GM21576 (cell line): Measurements from ENCODE around the gene MCF2L.

Source experiments
- ATAC-seq: cut with Tn5 transposase; IDR thresholded peaks from one replicate; pipeline ENCODE4 v1.9.1; 2021; ENCODE audit warnings: mild to moderate bottlenecking, moderate library complexity; ENCODE audit not compliant: unreplicated experiment

MCF2L gene

DNA sequence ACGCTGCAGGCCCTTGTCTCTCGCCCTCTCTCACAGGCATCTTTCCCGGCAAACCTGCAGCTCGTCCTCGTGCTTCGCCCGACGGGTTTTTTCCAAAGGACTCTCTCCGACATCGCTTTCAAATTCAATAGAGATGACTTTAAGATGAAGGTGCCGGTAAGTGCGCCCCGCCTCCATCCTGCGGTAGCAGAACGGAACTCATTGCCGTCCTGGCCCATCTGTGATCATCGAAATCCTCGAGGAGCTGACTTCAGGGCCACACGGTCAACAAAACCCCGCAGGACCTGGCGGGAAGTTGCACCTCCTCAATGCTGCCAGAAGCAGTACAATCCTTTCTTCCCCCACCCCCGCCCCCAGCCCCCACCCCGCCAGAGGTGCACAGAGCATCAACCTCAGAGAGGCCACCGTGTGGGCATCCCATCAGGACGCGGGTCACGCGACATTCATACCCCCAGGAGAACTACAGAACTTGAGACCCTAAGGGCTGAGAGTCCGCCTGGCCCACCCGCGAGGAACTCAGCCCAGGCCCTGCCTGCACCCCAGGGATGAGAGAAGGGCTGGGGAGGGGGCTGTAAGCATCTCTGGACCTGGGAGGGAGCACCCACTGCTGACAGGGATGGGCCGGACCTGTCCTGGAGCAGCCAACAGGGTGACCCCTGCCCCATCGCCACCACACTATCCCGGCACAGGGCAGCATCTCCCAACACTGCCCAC, 91.7 kb downstream of the MCF2L start:
- no peak for ATAC-seq

DNA sequence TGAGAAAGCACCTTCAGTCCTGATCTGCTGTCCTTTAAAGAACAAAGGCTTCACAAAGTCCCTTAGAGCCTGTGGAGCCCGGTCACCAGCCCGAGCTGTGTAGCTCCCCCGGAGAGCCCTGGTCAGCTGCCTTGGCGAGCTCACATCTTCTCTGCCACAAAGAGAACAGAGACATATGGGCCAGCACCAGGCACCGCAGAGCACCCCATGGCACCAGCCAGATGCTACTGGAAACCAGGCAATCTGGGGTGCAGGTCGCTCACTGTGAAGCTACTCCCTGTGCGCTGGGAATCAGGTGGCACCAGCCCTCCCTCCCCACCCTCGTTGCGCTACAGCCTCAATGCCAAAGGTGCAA, 92.2 kb downstream of the MCF2L start:
- ATAC-seq = no peak

DNA sequence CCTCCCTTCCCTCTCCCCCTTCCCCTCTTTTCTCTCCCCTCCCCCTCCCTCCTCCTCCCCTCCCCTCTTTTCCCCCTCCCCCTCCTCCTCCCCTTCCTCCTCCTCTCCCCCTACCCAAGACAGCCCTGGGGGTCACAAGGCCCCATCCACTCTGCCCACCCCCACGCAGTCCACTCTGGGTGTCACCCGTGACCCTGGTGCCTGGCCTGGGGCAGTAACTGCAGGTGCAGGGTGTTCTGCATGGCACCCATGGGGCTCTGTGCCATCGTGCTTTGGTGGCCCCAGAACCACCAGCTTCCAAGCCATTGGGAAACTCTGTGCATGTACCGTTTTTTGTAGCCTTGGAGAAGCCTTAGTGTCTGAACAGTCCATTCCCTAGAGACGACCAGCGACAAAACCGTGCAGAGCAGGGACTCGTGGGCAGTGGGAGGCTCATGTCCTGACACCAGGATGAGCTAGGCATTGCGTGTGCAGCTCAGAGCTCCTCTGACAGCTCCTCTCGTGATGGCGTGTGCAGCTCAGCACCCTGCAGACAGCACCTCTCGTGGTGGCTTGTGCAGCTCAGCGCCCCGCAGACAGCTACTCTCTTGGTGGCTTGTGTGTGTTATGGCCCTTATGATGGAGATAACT, 92.9 kb downstream of the MCF2L start:
- ATAC-seq = no peak

DNA sequence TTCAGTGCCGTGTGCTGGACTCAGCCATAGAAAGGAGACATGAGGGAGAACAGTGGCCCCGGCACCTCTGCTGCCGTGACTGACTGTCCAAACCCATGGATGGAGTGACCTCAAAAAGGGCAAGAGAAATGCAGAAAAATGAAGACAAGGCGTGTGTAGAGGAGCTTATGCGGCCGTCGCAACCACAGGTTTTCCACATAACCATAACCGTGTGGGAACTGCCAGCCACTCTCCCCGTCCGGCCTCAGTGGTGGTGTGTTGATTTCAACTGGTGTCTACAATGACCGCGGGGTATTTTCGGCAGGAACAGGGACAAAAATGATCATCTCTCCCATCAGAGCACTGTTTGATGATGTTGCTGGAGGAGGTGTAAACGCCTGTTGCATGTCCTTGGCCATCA, 93.7 kb downstream of the MCF2L start:
- no peak for ATAC-seq

DNA sequence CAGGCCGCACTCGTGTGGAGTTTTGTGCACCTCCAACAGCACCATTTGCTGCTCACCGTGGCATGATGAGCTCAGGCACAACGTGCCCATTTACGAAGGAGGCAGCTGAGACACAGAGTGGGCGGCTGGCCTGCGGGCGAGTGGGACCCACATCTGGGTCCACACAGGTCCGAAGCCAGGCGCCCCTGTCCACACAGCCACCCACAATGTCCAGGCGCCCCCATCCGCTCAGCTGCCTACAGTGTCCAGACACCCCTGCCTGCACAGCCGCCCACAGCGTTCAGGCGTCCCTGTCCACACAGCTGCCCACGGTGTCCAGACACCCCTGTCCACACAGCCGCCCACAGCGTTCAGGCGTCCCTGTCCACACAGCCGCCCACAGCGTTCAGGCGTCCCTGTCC, 94.1 kb downstream of the MCF2L start:
- no peak for ATAC-seq

DNA sequence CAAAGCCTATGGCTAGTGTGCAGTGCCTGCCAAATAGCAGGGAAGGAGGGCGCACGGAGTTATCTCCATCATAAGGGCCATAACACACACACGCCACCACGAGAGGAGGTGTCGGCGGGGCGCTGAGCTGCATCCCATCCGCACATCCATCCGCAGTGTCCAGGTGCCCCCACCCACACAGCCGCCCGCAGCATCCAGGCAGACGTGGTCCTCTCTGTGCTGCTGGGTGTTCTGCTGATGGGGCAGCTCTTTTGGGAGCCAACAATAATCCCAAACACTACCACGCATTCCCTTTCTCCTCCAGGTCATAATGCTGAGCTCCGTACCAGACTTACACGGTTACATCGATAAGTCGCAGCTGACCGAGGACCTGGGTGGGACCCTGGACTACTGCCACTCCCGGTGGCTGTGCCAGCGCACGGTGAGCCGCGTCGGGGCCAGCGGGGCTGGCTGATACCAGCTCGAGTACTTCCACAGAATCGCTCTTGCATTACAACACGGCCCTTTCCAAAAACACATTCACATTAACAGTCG, 95.1 kb downstream of the MCF2L start:
- ATAC-seq = no peak

DNA sequence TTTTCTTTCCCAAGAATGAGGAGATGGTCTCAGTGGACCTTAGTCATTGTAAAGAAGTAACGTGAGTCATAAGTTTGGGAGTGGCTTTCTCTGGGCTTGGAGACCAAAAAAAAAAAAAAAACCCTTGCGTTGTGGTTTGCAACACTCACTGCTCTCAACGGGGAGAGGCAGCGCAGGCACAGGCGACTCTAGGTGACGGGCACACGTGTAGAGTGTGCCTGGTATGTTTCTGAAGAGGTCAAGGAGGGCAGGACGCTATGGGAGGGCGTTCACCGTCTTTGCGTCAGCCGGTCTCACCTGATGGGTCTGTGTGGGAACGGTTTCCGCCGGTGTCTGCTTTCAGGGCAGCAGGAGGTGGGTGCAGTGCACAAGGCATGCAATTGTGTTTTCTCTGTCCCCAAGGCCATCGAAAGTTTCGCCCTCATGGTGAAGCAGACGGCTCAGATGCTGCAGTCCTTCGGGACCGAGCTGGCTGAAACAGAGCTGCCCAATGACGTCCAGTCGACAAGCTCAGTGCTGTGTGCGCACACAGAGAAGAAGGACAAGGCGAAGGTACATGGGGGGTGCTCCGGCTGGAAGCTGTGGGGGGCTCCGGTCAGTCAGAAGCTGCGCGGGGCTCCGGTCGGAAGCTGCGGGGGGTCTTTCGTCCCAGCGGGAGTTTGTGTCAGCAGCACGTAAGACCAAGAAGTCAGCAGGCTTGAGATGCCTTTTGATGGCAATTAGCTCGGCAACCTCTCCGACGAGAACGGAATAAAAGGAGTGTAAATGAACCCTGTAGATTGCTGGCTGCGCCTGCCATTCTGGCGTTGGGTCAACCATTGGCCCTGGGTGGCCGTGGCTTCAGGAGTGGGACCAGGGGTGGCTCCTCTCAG, 95.8 kb downstream of the MCF2L start:
- no peak for ATAC-seq

DNA sequence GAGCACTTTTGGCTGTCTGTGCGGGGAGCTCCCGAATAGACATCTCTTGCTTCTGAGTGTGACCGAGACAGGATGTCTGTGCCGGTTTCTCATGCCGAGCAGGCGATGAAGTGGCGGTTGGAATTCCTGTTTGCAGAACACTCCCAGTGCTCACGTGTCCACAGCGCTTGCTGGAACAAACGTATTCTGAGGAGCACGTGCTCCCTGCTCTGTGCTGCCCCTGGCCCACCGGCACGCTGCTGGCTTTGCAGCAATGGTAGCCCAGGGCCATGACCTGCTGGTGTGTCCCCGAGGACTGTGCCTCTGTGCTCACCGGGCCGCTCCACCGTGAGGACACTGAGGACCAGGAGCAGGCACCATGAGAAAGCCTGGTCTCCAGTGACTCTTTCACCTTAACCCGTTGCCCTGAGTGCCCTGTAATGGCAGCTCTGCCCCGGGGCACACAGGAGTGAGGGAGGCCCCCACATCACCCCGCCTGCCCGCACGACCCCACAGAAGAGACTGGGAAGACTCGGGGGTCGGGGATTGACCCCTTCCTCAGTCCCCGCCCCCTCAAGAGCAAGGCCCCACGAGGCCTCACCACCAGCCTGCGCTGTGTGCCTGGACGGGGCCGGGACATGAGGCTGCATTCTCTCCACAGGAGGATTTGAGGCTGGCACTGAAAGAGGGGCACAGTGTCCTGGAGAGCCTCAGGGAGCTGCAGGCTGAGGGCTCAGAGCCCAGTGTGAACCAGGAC, 96.6 kb downstream of the MCF2L start:
- ATAC-seq = no peak

DNA sequence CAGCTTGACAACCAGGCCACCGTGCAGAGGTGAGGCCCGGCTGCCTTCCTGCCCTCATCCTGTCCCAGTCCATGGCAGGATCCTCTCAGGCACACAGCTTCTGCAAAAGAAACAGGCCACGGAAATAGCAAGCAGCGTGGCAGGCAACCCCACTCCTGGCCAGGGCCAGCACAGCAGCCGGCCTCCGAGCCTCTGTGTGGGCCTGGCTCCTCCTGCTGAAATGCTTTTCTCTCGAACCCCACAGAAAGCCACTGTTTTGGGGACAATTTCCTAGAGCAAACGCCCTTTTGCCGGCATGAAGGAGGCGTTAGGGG, 97.1 kb downstream of the MCF2L start:
- ATAC-seq = no peak

DNA sequence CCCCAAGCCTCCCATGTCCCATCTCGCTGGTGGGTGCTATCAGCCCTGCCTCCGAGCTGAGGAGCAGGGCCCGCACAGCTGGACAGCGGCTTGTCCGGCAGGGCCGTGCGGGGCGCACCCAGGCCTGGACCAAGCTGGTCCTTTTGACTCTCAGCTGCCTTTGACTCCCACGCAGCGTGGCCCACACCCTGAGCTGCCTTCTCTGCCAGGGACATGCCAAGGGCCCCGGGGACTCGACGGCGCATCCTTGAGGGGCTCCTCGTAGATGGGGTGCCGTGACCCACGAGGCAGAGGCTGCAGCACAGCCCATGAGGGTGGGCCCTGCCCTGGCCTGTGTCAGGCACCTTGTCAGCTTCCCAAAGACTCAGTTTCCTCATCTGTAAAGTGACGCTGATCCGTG, 97.7 kb downstream of the MCF2L start:
- no peak for ATAC-seq

DNA sequence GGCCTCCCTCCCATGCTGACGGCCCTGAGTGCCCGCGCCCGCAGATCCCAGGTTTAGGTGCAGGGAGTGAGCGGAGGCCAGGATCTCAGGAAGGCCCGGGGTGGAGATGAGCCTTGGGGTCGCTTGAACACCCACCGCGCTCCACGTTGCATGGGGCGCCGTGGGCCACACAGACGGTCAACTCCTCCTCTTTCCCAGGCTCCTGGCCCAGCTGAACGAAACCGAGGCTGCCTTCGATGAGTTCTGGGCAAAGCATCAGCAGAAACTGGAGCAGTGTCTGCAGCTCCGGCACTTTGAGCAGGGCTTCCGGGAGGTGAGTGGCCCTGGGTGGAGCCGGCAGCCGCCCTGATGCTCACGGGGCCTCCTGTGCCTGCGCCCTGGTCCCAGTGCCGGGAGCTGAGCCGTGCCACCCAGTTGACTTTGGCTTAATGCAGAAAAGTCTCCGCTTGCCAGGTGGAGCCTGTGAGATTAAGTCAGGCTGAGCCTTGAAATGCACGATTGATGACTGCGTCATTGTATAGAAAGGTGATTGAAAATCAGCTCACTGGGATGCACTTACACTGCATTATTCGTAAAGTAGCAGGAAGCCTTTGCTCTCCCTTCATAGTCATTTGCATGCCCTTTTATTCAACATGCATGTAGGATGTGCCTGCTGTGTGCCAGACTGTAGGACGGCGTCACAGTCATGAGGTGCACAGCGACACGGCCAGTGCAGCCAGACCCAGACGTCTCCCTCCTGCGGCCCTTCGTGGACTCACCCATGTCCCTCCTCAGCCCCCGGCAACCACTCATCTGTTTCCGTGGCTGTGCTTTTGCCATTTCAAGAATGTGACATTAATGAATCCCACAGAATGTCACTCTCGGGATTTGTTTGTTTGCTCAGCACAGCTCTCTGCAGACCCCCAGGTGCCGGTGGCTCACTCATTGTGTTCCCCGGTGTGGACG, 101.1 kb downstream of the MCF2L start:
- ATAC-seq = no peak

DNA sequence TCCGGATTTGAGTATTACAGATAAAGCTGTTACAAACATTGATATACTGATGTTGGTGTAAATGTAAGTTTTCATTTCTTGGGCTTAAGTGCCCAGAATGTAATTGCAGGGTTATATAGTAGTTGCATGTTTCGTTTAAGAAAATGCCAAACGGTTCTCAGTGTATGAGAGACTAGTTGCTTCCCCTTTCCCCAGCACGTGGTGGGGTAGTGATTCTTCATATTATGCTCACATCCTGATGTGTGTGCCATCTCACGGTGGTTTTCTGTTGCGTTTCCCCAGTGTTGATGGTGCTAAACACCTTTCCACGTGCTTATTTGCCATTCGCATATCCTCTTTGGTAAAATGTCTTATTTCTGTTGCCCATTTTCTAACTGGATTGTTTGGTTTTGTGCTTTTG, 101.8 kb downstream of the MCF2L start:
- no peak for ATAC-seq

DNA sequence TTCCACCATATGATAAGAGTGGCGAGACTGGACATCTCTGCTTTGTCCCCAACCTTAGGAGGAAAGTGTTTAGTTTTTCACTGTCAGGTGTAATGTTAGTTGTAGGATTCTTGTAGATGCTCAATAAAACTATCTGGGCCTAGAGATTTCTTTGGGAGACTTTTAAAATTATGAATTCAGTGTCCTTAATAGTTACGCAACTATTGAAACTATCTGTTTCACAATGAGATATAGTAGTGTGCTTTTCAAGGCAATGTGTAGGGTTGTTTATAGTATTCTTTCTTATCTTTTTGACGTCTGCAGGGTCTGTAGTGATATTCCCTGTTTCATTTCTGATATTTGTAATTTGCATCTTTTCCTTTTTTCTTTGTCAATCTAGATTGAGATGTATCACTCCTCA, 103.4 kb downstream of the MCF2L start:
- ATAC-seq = no peak

DNA sequence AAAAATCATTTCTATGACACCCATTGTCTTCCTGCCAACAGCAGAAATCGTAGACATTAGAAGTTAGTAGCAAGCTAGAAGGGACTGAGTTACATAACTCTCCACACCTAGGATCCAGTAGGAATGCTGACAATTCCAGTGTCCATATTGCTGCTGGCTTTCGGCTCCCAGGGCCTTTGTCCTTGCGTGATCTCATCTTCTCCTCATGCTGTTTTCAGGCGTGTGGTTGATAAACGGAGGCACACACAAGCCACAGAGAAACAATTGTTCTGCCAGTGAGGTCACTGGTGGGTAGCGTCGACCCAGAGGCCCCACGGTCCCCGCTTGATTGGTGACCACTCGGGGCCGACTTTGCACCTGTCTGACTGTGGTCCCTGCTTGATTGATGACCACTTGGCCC, 104.9 kb downstream of the MCF2L start:
- no peak for ATAC-seq

DNA sequence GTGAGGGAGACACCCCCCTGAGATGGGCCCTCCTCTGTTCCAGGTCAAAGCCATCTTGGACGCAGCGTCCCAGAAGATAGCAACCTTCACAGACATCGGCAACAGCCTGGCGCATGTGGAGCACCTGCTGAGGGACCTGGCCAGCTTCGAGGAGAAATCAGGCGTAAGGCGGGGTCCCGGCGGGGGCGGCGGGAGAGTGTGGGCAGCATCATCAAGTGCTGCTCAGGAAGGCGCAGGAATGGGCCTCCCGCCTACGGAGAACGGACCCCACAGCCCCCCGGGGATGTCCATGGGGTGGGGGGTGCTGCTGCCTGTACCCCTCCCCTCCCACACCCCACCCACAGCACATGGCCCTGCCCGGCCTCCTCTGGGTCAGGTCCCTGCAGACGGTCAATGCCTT, 105.4 kb downstream of the MCF2L start:
- ATAC-seq = no peak

DNA sequence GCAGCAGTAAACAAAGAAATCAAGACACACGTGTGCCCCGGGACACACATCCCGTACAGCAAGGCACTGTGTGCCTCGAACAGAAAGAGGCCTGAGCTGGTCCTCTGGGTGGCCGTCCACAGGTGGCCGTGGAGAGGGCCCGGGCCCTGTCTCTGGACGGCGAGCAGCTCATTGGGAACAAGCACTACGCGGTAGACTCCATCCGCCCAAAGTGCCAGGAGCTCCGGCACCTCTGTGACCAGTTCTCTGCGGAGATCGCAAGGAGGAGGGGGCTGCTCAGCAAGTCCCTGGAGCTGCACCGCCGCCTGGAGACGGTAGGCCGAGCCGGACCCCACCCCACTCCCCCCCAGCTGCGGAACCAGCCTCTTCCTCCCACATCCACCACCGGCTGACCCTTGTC, 105.9 kb downstream of the MCF2L start:
- ATAC-seq = no peak

DNA sequence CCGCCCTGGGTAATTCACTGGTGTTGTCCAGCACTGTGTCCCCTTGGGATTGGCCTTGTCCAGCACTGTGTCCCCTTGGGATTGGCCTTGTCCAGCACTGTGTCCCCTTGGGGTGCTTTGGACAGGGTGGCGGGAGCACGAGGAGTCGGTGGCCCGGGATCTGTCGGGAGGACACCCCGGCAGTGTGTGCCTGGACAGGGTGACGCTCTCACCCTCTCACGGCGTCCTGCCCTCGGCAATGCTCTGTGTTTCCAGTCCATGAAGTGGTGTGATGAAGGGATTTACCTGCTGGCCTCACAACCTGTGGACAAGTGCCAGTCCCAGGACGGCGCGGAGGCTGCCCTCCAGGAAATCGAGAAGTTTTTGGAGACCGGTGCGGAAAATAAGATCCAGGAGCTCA, 106.7 kb downstream of the MCF2L start:
- ATAC-seq = no peak

DNA sequence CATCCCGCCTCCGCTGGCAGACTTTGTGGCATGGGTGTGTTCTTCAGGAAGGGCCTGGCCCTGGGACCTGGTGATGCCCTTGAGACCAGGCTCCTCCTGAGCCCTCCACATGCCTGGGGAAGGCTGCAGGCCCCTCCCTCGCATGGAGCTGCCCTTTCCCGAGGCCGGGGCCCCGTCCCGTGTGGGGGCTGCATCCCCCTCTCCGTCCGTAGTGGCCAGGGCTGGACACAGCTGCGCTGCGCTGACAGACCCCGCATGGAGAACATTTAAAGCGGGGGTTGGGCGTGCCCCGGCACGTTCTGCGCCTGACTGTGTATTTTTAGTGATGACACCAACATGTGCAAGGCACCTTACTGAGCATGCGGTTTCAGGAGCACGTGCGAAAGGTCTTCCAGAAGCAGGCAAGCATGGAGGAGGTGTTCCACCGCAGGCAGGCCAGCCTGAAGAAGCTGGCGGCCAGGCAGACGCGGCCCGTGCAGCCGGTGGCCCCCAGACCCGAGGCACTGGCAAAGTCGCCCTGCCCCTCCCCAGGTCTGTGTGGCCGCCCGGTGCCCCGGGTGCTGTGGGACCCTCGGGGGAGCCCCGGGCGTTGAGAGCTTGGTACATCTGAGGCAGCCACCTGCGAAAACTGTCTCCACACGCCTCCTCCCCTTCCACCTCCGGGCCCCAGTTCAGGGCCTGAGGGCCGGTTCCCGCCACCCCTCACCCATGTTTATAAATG, 107.8 kb downstream of the MCF2L start:
- no peak for ATAC-seq

DNA sequence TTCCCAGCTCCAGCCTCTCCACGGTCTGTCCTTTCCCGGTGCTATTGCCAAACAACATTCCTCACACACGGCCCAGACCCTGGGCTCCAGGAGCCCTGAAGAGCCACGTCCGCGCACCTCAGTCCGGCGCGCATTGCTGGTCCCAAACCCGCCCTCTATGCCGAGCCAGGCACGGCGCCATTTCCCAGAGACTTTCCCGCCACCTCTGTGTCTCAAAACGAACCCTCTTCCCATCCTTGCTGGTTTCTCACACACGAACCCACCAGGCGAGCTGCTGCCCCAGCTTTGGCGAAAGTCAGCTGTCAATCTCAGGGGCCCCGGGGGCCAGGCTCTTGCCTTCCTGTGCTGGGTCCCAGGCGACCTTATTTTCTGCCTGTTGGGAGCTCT, 108.5 kb downstream of the MCF2L start:
- ATAC-seq = no peak
